A673 (cell line): ENCODE results near the gene ZNF593OS. TPM values are rescaled to one million over a fixed set of nuclear protein-coding genes. Genes with fewer than 3 reads are reported as not detected.

ENCODE experiments used
- BruUV-seq: library from RNA; stranded (reverse); fragments of 400-500 nt; replicated peaks from 2 replicates; lab custom pipeline; 2021; lab: Mats Ljungman, UMichigan
- CTCF ChIA-PET: fragments of 300-600 bp; sonication (Branson Sonifier 250); formaldehyde crosslinking; loops from one replicate; lab custom pipeline; 2022; ENCODE audit warnings: antibody characterized with exemption; lab: Charles Lee
- POLR2A ChIA-PET: fragments of 300-600 bp; sonication (Branson Sonifier 250); formaldehyde crosslinking; loops from one replicate; lab custom pipeline; 2022; ENCODE audit warnings: antibody characterized with exemption; ENCODE audit not compliant: low non-redundant PET; lab: Charles Lee
- DNase-seq: peaks from one replicate; pipeline ENCODE4 v3.0.0-alpha.2; 2015; ENCODE audit warnings: low spot score
- H3K27ac ChIP-seq: fragments of 200-600 bp; sonication (generic); 2 replicates; pipeline ENCODE4 v1.5.1; 2016; ENCODE audit warnings: mixed run types, low read depth, mild to moderate bottlenecking, mixed read lengths, antibody characterized with exemption, low read length; ENCODE audit not compliant: poor library complexity, severe bottlenecking
- H3K27me3 ChIP-seq: fragments of 200-600 bp; sonication (generic); replicated peaks from 2 replicates; pipeline ENCODE4 v1.6.1; 2017; ENCODE audit warnings: mixed run types, low read depth, mild to moderate bottlenecking, mixed read lengths, antibody characterized with exemption, low read length; ENCODE audit not compliant: insufficient read depth, poor library complexity
- H3K36me3 ChIP-seq: fragments of 200-600 bp; sonication (generic); 2 replicates; pipeline ENCODE4 v1.6.1; 2016; ENCODE audit warnings: mixed run types, mild to moderate bottlenecking, mixed read lengths, antibody characterized with exemption, low read length; ENCODE audit not compliant: insufficient read depth, poor library complexity, severe bottlenecking
- H3K4me1 ChIP-seq: fragments of 200-600 bp; sonication (generic); 2 replicates; pipeline ENCODE4 v1.6.1; 2017; ENCODE audit warnings: mixed run types, mild to moderate bottlenecking, mixed read lengths, antibody characterized with exemption, low read length; ENCODE audit not compliant: insufficient read depth, poor library complexity, severe bottlenecking
- H3K4me3 ChIP-seq: fragments of 200-600 bp; sonication (generic); 2 replicates; pipeline ENCODE4 v1.5.1; 2016; ENCODE audit warnings: low read depth, mixed run types, mild to moderate bottlenecking, mixed read lengths, low read length; ENCODE audit not compliant: poor library complexity, severe bottlenecking
- H3K9me3 ChIP-seq: fragments of 200-600 bp; sonication (generic); 2 replicates; pipeline ENCODE4 v1.6.1; 2016; ENCODE audit warnings: mixed run types, low read depth, mild to moderate bottlenecking, mixed read lengths, antibody characterized with exemption, low read length; ENCODE audit not compliant: poor library complexity, severe bottlenecking
- CTCF ChIP-seq: fragments of 300-800, 200-600 bp; sonication (generic); conservative IDR thresholded peaks from 2 replicates; pipeline ENCODE4 v1.5.1; 2017; ENCODE audit warnings: low read depth, mild to moderate bottlenecking, antibody characterized with exemption, low read length, moderate library complexity, mixed read lengths
- EZH2 ChIP-seq: fragments of 200-600 bp; sonication (generic); IDR thresholded peaks from 2 replicates; pipeline ENCODE4 v1.6.1; 2017; ENCODE audit warnings: borderline replicate concordance, low read depth, mild to moderate bottlenecking, mixed read lengths, antibody characterized with exemption, low read length; ENCODE audit not compliant: poor library complexity, severe bottlenecking
- intact Hi-C: fragments of 100-400 bp; cut with micrococcal nuclease; formaldehyde crosslinking; loops from one replicate; pipeline ENCODE4 v1.10.0; 2022; ENCODE audit not compliant: unreplicated experiment
- total RNA-seq: library from RNA; stranded (reverse); gene quantifications from 2 replicates; pipeline ENCODE4 v1.2.3, GENCODE V29; 2021

The ZNF593OS gene
- total RNA-seq, 1 experiment from 2014 or later = not detected

GRCh38 chr1:26132128-26132833, 39.4 kb downstream of the ZNF593OS start:
- POLR2A ChIA-PET = no interaction called here
- Histone ChIP-seq H3K4me1 (no peaks in the 10 kb centered on the region), H3K36me3 (no peaks in the 10 kb centered on the region)

DNA sequence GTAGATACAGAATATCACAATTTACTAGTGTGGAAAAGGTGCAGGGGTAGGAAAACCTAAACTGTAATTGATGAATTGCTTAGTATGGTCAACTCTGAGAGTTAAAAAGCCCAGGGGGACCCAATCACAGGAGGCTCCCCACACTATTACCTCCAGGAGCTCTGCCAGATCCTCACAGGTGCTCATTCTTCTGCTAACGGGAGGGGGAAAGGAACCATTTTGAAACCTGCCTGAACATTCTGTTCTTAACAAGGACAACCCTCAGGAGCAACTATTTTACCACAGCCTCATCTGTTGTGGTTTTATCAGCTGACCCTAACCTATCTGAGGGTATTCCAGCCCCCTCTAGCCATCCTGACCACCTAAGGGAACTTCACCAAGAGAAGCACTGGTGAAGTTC, 40.9 kb downstream of the ZNF593OS start:
- POLR2A ChIA-PET = no interaction called here
- Histone ChIP-seq H3K36me3 (no peaks in the 10 kb centered on the region), H3K27ac (no peak overlapping the region), H3K27me3 (no peaks in the 10 kb centered on the region), H3K4me3 (no peak overlapping the region), H3K9me3 (no peaks in the 10 kb centered on the region), H3K4me1 (peaks cover 8% of the 10 kb centered on the region)
- CTCF ChIA-PET = interaction anchor here (0.6 kb wide), 1 partner anchor 232 kb away, joined by 3 read pairs; no protein-coding TSS in a partner anchor
- no TSS peak for BruUV-seq
- intact Hi-C loops = no loop called here
- TF ChIP-seq CTCF (no peak), EZH2 (no peak)
- no peak for DNase-seq

More at GRCh38 chr1:26132128-26132833, 39.4 kb downstream of the ZNF593OS start:
- peak; percentile 25 for DNase-seq
- Histone ChIP-seq H3K4me3 (no peak overlapping the region), H3K27ac (no peak overlapping the region), H3K9me3 (no peaks in the 10 kb centered on the region), H3K27me3 (no peaks in the 10 kb centered on the region)
- intact Hi-C loops = no loop called here
- BruUV-seq = no TSS peak
- CTCF ChIA-PET = no interaction called here
- TF ChIP-seq CTCF (no peak), EZH2 (no peak)

DNA sequence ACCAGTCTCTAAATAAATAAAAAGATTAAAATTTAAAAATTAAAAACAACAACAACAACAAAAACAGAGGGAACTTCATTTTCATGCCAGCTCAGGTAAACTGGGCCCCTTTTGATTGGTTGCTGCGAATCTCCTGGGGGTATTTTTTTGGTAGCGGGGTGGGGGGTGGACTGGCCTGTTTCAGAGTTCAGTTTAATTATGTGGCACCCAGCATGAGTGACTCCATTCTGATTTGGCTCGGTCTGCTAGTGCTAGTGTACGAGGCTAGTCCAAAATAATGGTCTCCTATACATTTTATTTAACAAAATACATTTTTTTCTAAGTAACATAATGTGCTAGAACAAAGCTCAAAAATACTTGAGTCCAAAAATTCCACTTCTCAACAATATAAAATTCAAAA, 41.9 kb downstream of the ZNF593OS start:
- peaks cover 8% of the 10 kb centered on the region for H3K4me1 ChIP-seq
- H3K4me3 ChIP-seq = no peak overlapping the region
- H3K9me3 ChIP-seq = no peaks in the 10 kb centered on the region
- ChIA-PET CTCF (no interaction called here), POLR2A (interaction anchor here (0.7 kb wide), 1 partner anchor 18 kb away, joined by 3 read pairs; the partner anchor contains the start of gene PDIK1L)
- TF ChIP-seq EZH2 = no peak
- TF ChIP-seq CTCF = no peak
- BruUV-seq = no TSS peak
- H3K36me3 ChIP-seq = no peaks in the 10 kb centered on the region
- no peak overlapping the region for H3K27ac ChIP-seq
- DNase-seq = no peak
- intact Hi-C loops = no loop called here
- no peaks in the 10 kb centered on the region for H3K27me3 ChIP-seq
